ENCODE data around the gene FAM131A. TPM values are rescaled to one million over a fixed set of nuclear protein-coding genes. Genes with fewer than 3 reads are reported as not detected.
A peak's percentile ranks its signal among the peaks of the same experiment; 100 is the strongest.

FAM131A gene
- total RNA-seq, 6 experiments from 2014 or later, result 2.4 to 6.5 (median 3.1) TPM

DNA sequence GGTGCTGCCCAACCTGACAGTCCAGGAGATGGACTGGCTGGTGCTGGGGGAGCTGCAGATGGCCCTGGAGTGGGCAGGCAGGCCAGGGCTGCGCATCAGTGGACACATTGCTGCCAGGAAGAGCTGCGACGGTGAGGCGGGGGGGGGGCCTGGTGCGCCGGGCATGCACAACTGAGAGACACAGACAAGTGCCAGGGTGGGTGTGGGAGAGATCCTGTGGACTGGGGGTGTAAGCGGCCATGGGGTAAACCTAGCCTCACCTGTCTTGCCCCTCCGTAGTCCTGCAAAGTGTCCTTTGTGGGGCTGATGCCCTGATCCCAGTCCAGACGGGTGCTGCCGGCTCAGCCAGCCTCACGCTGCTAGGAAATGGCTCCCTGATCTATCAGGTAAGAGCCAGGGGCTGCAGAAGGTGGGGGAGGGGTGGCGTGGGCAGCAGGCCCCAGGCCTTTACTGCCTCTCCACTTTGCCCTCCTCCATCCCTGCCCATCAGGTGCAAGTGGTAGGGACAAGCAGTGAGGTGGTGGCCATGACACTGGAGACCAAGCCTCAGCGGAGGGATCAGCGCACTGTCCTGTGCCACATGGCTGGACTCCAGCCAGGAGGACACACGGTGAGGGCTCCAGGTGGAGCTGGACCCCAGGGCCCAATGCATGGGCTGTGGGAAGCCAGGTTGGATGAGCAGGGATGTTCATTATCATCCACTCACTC lies 45.8 kb downstream of the FAM131A start:
- Histone ChIP-seq H3K9me3 (no peaks in the 10 kb centered on the region), H3K27ac (no peak overlapping the region), H3K27me3 (no peaks in the 10 kb centered on the region), H3K36me3 (peaks cover 0 to 25% (median 3%) of the 10 kb centered on the region in 4 donors), H3K4me1 (peaks cover 0 to 8% (median 0%) of the 10 kb centered on the region in 4 donors), H3K4me3 (no peak overlapping the region)
- DNase-seq (peak in 1 of 3 donors; percentile 45), ATAC-seq (no peak)
- no peak for TF ChIP-seq POLR2A (IDR thresholded peaks at IDR 0.05)
- TF ChIP-seq, protein P1, sequence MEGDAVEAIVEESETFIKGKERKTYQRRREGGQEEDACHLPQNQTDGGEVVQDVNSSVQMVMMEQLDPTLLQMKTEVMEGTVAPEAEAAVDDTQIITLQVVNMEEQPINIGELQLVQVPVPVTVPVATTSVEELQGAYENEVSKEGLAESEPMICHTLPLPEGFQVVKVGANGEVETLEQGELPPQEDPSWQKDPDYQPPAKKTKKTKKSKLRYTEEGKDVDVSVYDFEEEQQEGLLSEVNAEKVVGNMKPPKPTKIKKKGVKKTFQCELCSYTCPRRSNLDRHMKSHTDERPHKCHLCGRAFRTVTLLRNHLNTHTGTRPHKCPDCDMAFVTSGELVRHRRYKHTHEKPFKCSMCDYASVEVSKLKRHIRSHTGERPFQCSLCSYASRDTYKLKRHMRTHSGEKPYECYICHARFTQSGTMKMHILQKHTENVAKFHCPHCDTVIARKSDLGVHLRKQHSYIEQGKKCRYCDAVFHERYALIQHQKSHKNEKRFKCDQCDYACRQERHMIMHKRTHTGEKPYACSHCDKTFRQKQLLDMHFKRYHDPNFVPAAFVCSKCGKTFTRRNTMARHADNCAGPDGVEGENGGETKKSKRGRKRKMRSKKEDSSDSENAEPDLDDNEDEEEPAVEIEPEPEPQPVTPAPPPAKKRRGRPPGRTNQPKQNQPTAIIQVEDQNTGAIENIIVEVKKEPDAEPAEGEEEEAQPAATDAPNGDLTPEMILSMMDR (IDR thresholded peaks at IDR 0.05), result no peak
- intact Hi-C loops (cut with DNase I), result no loop called here
- 86% methylated on average over 1 of the region's 15 CpGs for WGBS (ENCODE audit: insufficient coverage, low coverage, low lambda C conversion rate, missing lambda C conversion rate)

- DNase-seq (peak in 1 of 3 donors; percentile 40), ATAC-seq (no peak)
- no peak for TF ChIP-seq POLR2A (IDR thresholded peaks at IDR 0.05)
- TF ChIP-seq, protein P1 (IDR thresholded peaks at IDR 0.05), result no peak
- Histone ChIP-seq H3K9me3 (no peaks in the 10 kb centered on the region), H3K4me1 (peaks cover 0 to 8% (median 0%) of the 10 kb centered on the region in 4 donors), H3K4me3 (no peak overlapping the region), H3K27me3 (no peaks in the 10 kb centered on the region), H3K27ac (no peak overlapping the region), H3K36me3 (peaks cover 0 to 25% (median 3%) of the 10 kb centered on the region in 4 donors)
- intact Hi-C loops (cut with DNase I), result no loop called here
- WGBS (ENCODE audit: insufficient coverage, low coverage, low lambda C conversion rate, missing lambda C conversion rate), result no CpG with 5 or more reads among the region's 9 CpGs
Measured at GRCh38 chr3:184384342-184384741, 46.9 kb downstream of the FAM131A start.

DNA sequence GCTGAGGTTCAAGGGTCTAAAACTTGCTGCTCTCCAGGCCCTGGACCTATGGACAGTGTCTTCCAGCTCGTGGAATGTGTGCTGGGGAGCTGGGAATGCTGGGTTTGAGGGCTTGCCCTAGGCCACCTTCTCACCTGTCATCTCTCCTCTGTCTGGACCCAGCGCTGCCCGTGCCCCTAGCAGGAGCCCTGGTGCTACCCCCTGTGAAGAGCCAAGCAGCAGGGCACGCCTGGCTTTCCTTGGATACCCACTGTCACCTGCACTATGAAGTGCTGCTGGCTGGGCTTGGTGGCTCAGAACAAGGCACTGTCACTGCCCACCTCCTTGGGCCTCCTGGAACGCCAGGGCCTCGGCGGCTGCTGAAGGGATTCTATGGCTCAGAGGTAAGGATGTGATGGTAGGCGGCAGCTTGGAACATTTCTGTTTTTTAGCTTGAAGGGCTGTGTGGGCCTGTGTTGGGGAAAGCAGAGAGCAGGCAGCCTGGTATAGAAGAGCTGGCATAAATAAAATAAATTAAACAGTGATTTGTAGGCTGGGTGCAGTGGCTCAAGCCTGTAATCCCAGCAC lies 47.5 kb downstream of the FAM131A start:
- Histone ChIP-seq H3K4me1 (peaks cover 0 to 8% (median 0%) of the 10 kb centered on the region in 4 donors), H3K27me3 (no peaks in the 10 kb centered on the region), H3K36me3 (peaks cover 0 to 25% (median 3%) of the 10 kb centered on the region in 4 donors), H3K4me3 (no peak overlapping the region), H3K9me3 (no peaks in the 10 kb centered on the region), H3K27ac (no peak overlapping the region)
- intact Hi-C loops (cut with DNase I), result no loop called here
- DNase-seq, result peak in 1 of 3 donors; percentile 42
- TF ChIP-seq POLR2A (IDR thresholded peaks at IDR 0.05), result no peak
- TF ChIP-seq, protein P1 (IDR thresholded peaks at IDR 0.05), result no peak
- no CpG with 5 or more reads among the region's 8 CpGs for WGBS (ENCODE audit: insufficient coverage, low coverage, low lambda C conversion rate, missing lambda C conversion rate)
- no peak for ATAC-seq

- DNase-seq, result peak in 1 of 3 donors; percentile 42
- TF ChIP-seq, protein P1 (IDR thresholded peaks at IDR 0.05), result no peak
- TF ChIP-seq POLR2A (IDR thresholded peaks at IDR 0.05), result no peak
- no peaks in the 10 kb centered on the region for H3K9me3 ChIP-seq
Measured at GRCh38 chr3:184386047-184386806, 48.8 kb downstream of the FAM131A start.

More at GRCh38 chr3:184386047-184386806, 48.8 kb downstream of the FAM131A start:
- no peak for ATAC-seq
- intact Hi-C loops (cut with DNase I), result no loop called here
- no peak overlapping the region for H3K4me3 ChIP-seq
- H3K36me3 ChIP-seq, result peaks cover 0 to 25% (median 3%) of the 10 kb centered on the region in 4 donors
- H3K27ac ChIP-seq, result no peak overlapping the region
- WGBS (ENCODE audit: insufficient coverage, low coverage, low lambda C conversion rate, missing lambda C conversion rate), result no CpG with 5 or more reads among the region's 37 CpGs
- peaks cover 0 to under 1% (median 0%) of the 10 kb centered on the region in 4 donors for H3K4me1 ChIP-seq
- no peaks in the 10 kb centered on the region for H3K27me3 ChIP-seq

Measured in right lobe of liver (tissue), 6 donors.